Ovary (tissue), 3 donors: ENCODE results near the gene ALOX5.

Source experiments
- CTCF ChIP-seq, 3 donors: fragments of 450-650 bp in 2 of 3; fragments of 200-600 bp in 1 of 3; IDR thresholded peaks; one replicate each; pipeline versions ENCODE4 v1.5.1 to v1.8.0; 2016 to 2022; ENCODE audit warnings: antibody characterized with exemption in 3 of 3, mild to moderate bottlenecking in 1 of 3
- EP300 ChIP-seq: sonication (generic); formaldehyde crosslinking; IDR thresholded peaks from one replicate; pipeline ENCODE4 v1.6.1; 2017; ENCODE audit warnings: antibody characterized with exemption
- POLR2A ChIP-seq: fragments of 450-650 bp; IDR thresholded peaks from one replicate; pipeline ENCODE4 v1.6.1; 2017; ENCODE audit warnings: antibody characterized with exemption, mild to moderate bottlenecking, moderate library complexity
- donor health status: DM: no; HTN: no; CAD: no.

GRCh38 chr10:45452268-45452667, 78.3 kb downstream of the ALOX5 start:
- TF ChIP-seq CTCF (IDR thresholded peaks at IDR 0.05) (no peak), EP300 (no peak), POLR2A (no peak)
